H1 (cell line): ENCODE measurements around the gene SNTG2. TPM values are rescaled to one million over a fixed set of nuclear protein-coding genes. Genes with fewer than 3 reads are reported as not detected.

Experiments
- CHD7 ChIP-seq: fragments of 300-600 bp; sonication (generic); IDR thresholded peaks from 2 replicates; pipeline ENCODE4 v1.7.1; 2012; ENCODE audit warnings: low read length, moderate library complexity, mild to moderate bottlenecking, inconsistent platforms; ENCODE audit not compliant: insufficient replicate concordance
- JUN ChIP-seq: IDR thresholded peaks from 2 replicates; pipeline ENCODE4 v1.6.1; 2011; ENCODE audit warnings: low read depth, mild to moderate bottlenecking, improper control_type of control experiment, low read length
- KDM4A ChIP-seq: IDR thresholded peaks from one replicate; pipeline ENCODE4 v1.7.1; 2012; ENCODE audit warnings: low read depth, mild to moderate bottlenecking, moderate library complexity, low read length, inconsistent platforms; ENCODE audit not compliant: severe bottlenecking
- SP2 ChIP-seq: IDR thresholded peaks from 2 replicates; pipeline ENCODE4 v1.6.1; 2012; ENCODE audit warnings: mild to moderate bottlenecking, low read length, inconsistent platforms
- polyA plus RNA-seq, 7 experiments: library from polyadenylated mRNA; depleted of rRNA in 3 of 7; stranded (reverse) in 5 of 7; unstranded in 2 of 7; fragments of >200 nt in 5 of 7; fragments of 200-250 nt in 2 of 7; gene quantifications; 1 replicate in 5 of 7; 2 replicates in 1 of 7; 4 replicates in 1 of 7; pipeline versions ENCODE4 v1.2.1 to v1.2.3, GENCODE V29; 2011 to 2013; ENCODE audit warnings: missing spikeins in 2 of 7, mixed read lengths in 2 of 7
- total RNA-seq: library from RNA; stranded (reverse); fragmentation: NEBNext Ultra II Directional; extraction: Animal tissue kit (Norgen Biotek cat#: 25700); gene quantifications from 2 replicates; pipeline ENCODE4 v1.2.1, GENCODE V29; 2021

SNTG2 gene
- total and polyA plus RNA-seq, 2 of the 8 experiments (the other 6 are each of a cell fraction or from before 2014, with no cell fraction given) = 6.6 to 18.1 TPM

GRCh38 chr2:1187189-1187588 lies 236.5 kb downstream of the SNTG2 start (continued):
- TF ChIP-seq CHD7 (no peak), JUN (no peak), KDM4A (no peak), SP2 (no peak)
